Effector memory CD4-positive, alpha-beta T cell (primary cell): ENCODE results near the gene SHPK.

Experiments used
- DNase-seq, 3 donors: peaks; one replicate each; pipeline ENCODE4 v3.0.0-alpha.2; 2020
- H3K27ac ChIP-seq: 2 replicates; pipeline ENCODE4 v1.7.0; 2013; ENCODE audit warnings: mild to moderate bottlenecking, low read length, moderate library complexity; ENCODE audit not compliant: insufficient read depth, poor library complexity, severe bottlenecking
- H3K27me3 ChIP-seq: replicated peaks from 2 replicates; pipeline ENCODE4 v1.7.0; 2013; ENCODE audit warnings: mild to moderate bottlenecking, low read length; ENCODE audit not compliant: insufficient read depth, control insufficient read depth, poor library complexity, severe bottlenecking
- H3K36me3 ChIP-seq: 2 replicates; pipeline ENCODE4 v1.7.0; 2013; ENCODE audit warnings: mild to moderate bottlenecking, low read length, moderate library complexity; ENCODE audit not compliant: control insufficient read depth, insufficient read depth
- H3K4me1 ChIP-seq: 2 replicates; pipeline ENCODE4 v1.7.0; 2013; ENCODE audit warnings: low read length, mild to moderate bottlenecking; ENCODE audit not compliant: control insufficient read depth, insufficient read depth, poor library complexity, severe bottlenecking
- H3K4me3 ChIP-seq: 2 replicates; pipeline ENCODE4 v1.7.0; 2013; ENCODE audit warnings: low read length, low read depth, mild to moderate bottlenecking; ENCODE audit not compliant: insufficient read depth, poor library complexity, severe bottlenecking
- H3K9me3 ChIP-seq: 2 replicates; pipeline ENCODE4 v1.7.0; 2013; ENCODE audit warnings: mild to moderate bottlenecking, low read length, moderate library complexity; ENCODE audit not compliant: control insufficient read depth

The SHPK gene

GRCh38 chr17:3675886-3676285 lies 39.8 kb upstream of the SHPK start:
- H3K36me3 ChIP-seq: peaks cover 5% of the 10 kb centered on the region
- DNase-seq: no peak
- no peak overlapping the region for H3K27ac ChIP-seq
- no peaks in the 10 kb centered on the region for H3K27me3 ChIP-seq
- H3K9me3 ChIP-seq: no peaks in the 10 kb centered on the region
- no peaks in the 10 kb centered on the region for H3K4me1 ChIP-seq
- no peak overlapping the region for H3K4me3 ChIP-seq

DNA sequence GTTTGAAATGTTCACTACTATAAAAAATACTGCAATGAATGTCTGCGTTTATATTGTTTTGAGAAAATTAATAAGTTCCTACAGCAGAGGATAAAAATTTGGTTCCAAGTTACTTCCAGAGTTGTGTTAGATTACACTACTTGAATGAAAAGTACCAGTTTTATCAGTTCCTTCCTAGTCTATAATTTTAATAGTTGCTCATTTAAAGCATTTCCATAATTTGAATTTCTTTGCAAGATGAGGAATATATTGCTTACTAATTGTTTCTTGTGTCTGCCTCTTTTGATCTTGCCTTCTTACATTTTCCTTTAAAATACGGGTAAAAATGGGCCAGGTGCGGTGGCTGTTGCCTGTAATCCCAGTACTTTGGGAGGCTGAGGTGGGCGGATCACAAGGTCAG lies 36.5 kb upstream of the SHPK start:
- Histone ChIP-seq H3K4me3 (no peak overlapping the region), H3K27ac (no peak overlapping the region), H3K36me3 (peaks cover 4% of the 10 kb centered on the region), H3K9me3 (no peaks in the 10 kb centered on the region), H3K27me3 (no peaks in the 10 kb centered on the region), H3K4me1 (peaks cover 18% of the 10 kb centered on the region)
- DNase-seq: no peak

- H3K36me3 ChIP-seq: peaks cover 4% of the 10 kb centered on the region
- no peaks in the 10 kb centered on the region for H3K9me3 ChIP-seq
- peak overlapping the region; percentile 88 for H3K27ac ChIP-seq
- H3K27me3 ChIP-seq: no peaks in the 10 kb centered on the region
- no peak for DNase-seq
- peaks cover 22% of the 10 kb centered on the region for H3K4me1 ChIP-seq
- H3K4me3 ChIP-seq: peak overlapping the region; percentile 100
Observed at GRCh38 chr17:3669548-3669947, 33.5 kb upstream of the SHPK start.

GRCh38 chr17:3669085-3669347 lies 33.0 kb upstream of the SHPK start:
- peak overlapping the region; percentile 88 for H3K27ac ChIP-seq
- no peaks in the 10 kb centered on the region for H3K27me3 ChIP-seq
- peaks cover 4% of the 10 kb centered on the region for H3K36me3 ChIP-seq
- peak overlapping the region; percentile 100 for H3K4me3 ChIP-seq
- DNase-seq: no peak
- H3K9me3 ChIP-seq: no peaks in the 10 kb centered on the region
- peaks cover 22% of the 10 kb centered on the region for H3K4me1 ChIP-seq

DNA sequence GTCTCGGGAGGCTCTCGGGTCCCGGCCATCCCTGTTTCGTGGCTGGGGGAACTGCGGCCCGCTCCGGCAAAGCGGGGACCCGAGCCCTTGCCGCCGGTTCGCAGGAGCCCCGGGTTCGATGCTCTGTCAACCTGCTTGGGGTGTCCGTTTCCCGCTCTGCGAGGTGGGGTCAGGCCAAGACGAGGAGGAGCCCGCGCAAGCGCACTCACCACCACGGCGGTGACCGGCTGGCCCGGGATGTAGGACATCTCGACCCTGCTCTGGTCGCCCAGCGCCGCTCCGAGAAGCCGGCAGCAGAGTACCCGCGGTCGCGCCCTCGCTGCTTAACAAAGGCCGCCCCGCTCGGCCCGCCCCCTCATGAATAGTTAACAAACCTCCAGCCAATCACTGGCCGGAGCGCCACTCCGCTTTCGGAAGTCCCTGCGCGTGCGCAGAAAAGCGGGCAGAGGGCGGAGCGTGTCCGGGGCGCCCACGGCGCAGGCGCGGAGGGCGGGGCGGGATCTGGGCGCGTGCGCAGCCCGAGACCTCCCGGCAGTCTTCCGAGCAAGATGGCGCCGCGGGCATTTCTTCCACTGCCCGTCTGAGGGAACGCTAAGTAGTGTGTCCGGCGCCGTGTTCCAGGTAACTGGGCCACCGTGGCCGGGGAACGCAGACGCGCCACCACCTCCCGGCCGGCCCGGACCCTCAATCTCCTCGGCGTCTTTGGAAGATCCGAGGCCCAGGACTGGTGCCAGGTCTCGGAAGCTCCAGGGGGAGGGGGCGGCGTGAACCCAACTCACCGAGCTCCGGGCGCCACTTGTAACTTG lies 32.4 kb upstream of the SHPK start, which contains the start of the genes EMC6 and TAX1BP3:
TSS of gene EMC6 (plus strand) at position 534 of the 806 bp plus-strand sequence. CDS start 335 bp downstream, outside the sequence.
TSS of gene TAX1BP3 (minus strand) at position 300 of the 806 bp plus-strand sequence. CDS start at position 248, 52 bp downstream.
- H3K4me1 ChIP-seq: peaks cover 22% of the 10 kb centered on the region
- H3K36me3 ChIP-seq: peaks cover 4% of the 10 kb centered on the region
- no peaks in the 10 kb centered on the region for H3K27me3 ChIP-seq
- peak within 1 kb of the TSS; percentile 88 for H3K27ac ChIP-seq
- DNase-seq: peak; percentile 97 to 98 (median 98)
- H3K4me3 ChIP-seq: peak within 1 kb of the TSS; percentile 100
- no peaks in the 10 kb centered on the region for H3K9me3 ChIP-seq

DNA sequence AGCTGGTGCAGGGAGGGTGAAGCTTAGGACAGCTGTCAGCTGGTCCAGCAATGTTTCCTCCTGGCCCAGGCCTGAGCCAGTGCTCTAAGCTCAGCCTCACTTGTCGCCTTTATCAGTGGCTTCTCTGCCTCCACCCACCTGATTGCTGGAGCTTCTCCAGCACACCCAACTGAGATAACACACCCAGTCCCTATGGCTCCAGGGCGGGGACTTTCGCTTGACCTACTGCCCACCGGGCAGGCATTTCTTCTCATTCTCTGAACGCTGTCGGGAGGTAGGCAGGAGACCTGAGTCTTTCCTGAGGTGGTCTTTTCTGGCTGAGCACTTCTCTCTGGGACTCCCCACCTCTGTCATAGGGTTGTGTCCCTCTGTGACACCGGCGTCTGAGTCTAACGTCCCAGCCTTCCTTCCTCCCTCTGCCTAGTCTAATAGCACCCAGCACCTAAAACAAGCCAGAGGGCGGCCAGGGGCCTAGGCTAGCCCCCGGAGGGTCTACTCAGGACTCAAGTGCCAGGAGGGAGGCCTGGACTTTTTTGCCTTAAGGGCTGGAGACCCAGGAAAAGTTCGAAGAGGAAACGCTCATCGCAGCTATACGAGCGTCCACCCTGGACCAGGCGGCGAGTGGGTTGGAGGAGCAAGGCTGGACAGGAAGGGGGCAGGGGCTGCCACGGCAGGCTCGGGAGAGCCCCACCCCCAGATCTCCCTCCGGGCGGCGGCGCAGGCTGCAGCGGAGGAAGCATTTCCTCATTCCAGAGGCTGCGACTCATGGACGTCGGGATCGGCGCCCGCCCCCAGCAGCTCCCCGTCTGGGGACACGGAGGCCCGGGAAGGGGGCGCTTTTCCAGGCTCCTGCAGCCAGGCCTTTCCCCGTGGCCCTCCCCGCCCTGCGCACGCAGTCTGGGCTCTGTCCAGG lies 31.6 kb upstream of the SHPK start:
- Histone ChIP-seq H3K9me3 (no peaks in the 10 kb centered on the region), H3K36me3 (peaks cover 4% of the 10 kb centered on the region), H3K4me3 (peak overlapping the region; percentile 100), H3K27me3 (no peaks in the 10 kb centered on the region), H3K4me1 (peaks cover 22% of the 10 kb centered on the region), H3K27ac (peak overlapping the region; percentile 41)
- DNase-seq: no peak

DNA sequence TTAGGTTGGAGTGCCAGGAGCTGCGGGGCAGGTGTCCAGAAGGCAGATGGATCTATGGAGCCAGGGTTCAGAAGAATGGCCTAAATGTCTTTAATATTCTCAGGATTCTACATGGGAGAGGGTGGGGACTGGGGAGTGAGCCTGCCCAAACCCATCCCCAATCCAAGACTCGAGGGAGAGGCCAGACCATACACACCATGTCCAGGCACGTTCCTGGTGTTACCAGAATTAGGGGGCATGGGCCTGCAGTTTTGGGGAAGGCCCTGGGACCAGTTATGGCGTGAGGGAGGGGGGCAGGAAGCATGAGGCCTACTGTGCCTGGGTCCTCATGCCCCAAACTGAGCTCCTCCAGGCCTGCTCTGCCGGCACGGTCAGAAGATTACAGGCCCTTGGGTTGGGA lies 30.5 kb upstream of the SHPK start:
- DNase-seq: no peak
- Histone ChIP-seq H3K36me3 (peaks cover 4% of the 10 kb centered on the region), H3K9me3 (no peaks in the 10 kb centered on the region), H3K27me3 (no peaks in the 10 kb centered on the region), H3K4me1 (peaks cover 22% of the 10 kb centered on the region), H3K27ac (no peak overlapping the region), H3K4me3 (no peak overlapping the region)

DNA sequence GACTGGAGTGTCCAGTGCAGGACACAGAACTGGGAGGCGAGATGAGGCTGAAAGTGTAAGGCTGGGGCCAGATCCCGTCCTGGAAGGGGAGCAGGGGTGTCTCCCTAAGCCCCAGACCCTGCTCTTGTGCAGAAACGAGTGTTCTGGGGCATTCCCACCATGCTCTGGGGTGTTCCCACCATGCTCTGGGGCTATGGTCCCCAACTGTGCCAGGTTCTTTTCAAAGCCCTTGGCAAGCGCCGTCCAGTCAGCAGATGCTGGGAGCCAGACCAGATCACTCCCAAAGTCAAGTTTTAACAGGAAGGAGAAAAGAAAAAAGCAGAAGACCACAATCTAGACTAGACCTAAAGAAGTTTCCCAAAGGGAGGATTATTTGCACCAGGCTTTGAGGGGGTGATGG lies 29.8 kb upstream of the SHPK start:
- Histone ChIP-seq H3K4me3 (no peak overlapping the region), H3K27ac (no peak overlapping the region), H3K27me3 (no peaks in the 10 kb centered on the region), H3K36me3 (peaks cover 4% of the 10 kb centered on the region), H3K9me3 (no peaks in the 10 kb centered on the region), H3K4me1 (peaks cover 22% of the 10 kb centered on the region)
- no peak for DNase-seq

DNA sequence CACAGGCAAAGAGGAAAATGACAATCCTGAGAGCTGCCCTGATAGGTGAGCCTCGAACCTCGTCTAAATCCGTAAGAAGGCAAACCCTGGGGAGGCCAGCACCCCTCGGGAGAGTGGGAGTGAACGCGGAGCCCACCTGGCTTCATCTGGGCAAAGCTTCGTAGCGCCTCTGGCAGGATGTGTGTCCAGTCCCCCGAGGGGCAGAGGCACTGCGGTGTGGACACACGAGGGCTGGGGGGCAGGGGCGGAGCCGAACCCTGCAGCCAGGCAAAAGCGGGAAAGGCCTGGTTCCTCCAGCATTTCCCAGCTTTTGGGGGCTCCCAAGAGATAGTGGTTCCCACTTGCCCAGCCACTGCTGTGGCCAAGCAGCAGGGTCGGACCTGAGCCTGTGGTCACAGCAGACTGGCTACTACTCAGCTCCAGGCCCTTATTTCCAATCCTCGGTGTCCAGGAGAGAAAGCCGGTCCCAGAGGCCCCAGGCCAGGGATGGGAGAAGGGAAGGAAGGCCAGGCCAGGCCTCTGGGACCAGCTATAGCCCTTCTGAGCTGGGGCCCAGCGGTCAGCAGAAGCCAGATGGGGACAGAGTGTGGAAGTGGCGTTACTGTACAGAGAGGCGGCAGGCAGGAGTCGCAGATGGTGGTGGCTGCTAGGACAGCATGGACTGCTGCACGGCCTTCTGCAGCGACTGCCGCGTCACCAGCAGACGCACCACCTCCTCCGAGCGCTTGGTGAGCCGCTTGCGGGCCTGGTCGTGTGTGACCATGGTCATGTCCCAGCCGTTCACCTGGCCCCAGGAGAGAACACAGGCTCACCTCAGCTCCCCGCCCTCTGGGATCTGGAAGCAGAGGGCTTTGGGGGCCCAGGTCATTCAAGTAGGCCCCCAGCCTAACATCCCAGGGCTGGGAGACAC lies 27.3 kb upstream of the SHPK start:
- Histone ChIP-seq H3K9me3 (no peaks in the 10 kb centered on the region), H3K4me1 (peaks cover 11% of the 10 kb centered on the region), H3K27me3 (no peaks in the 10 kb centered on the region), H3K4me3 (no peak overlapping the region), H3K27ac (no peak overlapping the region), H3K36me3 (no peaks in the 10 kb centered on the region)
- DNase-seq: no peak
